Measurements from ENCODE around the gene TRIM46.

DNA sequence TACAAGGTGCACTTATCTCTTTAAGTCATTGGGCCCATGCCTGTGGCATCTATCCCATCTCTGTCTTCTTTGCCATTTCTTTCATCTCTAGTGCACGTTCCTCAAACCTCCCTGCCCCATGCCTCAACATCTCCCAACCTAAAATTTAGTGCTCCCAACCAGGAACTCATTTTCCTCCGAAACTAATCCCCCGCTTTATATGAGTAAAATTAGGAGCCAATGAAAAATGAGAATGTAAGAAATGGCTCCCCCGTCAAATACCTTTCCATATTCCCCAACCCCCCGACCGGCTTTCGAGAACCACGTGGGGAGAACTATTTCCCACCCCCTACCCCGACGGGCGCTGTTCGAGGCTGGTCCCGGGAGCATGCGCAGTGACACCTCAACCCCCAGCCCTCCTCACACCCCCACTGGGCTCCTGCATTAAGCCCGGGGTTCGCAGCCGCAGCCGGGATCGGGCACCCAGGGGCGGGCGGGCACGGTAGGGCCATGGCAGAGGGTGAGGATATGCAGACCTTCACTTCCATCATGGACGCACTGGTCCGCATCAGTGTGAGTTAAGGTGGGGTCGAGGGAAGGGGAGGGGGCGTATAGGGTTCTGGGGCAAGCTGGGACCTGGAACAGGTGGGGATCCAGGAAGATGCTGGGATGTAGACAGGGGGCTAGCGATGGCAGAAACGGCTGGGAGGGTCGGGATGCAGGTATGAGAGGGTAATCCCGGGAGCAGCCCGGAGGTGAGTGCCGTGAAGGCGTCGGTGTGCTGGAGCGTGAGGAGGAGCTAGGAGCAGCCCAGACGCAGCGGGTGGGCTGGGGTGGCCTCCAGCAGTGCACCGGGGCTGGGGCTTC lies at the start of gene TRIM46:
- TF ChIP-seq, protein P1, sequence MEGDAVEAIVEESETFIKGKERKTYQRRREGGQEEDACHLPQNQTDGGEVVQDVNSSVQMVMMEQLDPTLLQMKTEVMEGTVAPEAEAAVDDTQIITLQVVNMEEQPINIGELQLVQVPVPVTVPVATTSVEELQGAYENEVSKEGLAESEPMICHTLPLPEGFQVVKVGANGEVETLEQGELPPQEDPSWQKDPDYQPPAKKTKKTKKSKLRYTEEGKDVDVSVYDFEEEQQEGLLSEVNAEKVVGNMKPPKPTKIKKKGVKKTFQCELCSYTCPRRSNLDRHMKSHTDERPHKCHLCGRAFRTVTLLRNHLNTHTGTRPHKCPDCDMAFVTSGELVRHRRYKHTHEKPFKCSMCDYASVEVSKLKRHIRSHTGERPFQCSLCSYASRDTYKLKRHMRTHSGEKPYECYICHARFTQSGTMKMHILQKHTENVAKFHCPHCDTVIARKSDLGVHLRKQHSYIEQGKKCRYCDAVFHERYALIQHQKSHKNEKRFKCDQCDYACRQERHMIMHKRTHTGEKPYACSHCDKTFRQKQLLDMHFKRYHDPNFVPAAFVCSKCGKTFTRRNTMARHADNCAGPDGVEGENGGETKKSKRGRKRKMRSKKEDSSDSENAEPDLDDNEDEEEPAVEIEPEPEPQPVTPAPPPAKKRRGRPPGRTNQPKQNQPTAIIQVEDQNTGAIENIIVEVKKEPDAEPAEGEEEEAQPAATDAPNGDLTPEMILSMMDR (IDR thresholded peaks at IDR 0.05; ENCODE audit: insufficient read depth, low read length): no peak
- TF ChIP-seq, protein P2, sequence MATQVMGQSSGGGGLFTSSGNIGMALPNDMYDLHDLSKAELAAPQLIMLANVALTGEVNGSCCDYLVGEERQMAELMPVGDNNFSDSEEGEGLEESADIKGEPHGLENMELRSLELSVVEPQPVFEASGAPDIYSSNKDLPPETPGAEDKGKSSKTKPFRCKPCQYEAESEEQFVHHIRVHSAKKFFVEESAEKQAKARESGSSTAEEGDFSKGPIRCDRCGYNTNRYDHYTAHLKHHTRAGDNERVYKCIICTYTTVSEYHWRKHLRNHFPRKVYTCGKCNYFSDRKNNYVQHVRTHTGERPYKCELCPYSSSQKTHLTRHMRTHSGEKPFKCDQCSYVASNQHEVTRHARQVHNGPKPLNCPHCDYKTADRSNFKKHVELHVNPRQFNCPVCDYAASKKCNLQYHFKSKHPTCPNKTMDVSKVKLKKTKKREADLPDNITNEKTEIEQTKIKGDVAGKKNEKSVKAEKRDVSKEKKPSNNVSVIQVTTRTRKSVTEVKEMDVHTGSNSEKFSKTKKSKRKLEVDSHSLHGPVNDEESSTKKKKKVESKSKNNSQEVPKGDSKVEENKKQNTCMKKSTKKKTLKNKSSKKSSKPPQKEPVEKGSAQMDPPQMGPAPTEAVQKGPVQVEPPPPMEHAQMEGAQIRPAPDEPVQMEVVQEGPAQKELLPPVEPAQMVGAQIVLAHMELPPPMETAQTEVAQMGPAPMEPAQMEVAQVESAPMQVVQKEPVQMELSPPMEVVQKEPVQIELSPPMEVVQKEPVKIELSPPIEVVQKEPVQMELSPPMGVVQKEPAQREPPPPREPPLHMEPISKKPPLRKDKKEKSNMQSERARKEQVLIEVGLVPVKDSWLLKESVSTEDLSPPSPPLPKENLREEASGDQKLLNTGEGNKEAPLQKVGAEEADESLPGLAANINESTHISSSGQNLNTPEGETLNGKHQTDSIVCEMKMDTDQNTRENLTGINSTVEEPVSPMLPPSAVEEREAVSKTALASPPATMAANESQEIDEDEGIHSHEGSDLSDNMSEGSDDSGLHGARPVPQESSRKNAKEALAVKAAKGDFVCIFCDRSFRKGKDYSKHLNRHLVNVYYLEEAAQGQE (IDR thresholded peaks at IDR 0.05; ENCODE audit: insufficient replicate concordance, low read depth): no peak
- TF ChIP-seq SPI1 (IDR thresholded peaks at IDR 0.05; ENCODE audit: borderline replicate concordance, low read depth): no peak
- no peak for TF ChIP-seq POLR2AphosphoS5 (IDR thresholded peaks at IDR 0.05; ENCODE audit: low read depth)
- TF ChIP-seq GABPA (IDR thresholded peaks at IDR 0.05; ENCODE audit: low read depth): no peak
